Measurements from ENCODE around the gene BYSL.

The BYSL gene, protein sequence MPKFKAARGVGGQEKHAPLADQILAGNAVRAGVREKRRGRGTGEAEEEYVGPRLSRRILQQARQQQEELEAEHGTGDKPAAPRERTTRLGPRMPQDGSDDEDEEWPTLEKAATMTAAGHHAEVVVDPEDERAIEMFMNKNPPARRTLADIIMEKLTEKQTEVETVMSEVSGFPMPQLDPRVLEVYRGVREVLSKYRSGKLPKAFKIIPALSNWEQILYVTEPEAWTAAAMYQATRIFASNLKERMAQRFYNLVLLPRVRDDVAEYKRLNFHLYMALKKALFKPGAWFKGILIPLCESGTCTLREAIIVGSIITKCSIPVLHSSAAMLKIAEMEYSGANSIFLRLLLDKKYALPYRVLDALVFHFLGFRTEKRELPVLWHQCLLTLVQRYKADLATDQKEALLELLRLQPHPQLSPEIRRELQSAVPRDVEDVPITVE

DNA sequence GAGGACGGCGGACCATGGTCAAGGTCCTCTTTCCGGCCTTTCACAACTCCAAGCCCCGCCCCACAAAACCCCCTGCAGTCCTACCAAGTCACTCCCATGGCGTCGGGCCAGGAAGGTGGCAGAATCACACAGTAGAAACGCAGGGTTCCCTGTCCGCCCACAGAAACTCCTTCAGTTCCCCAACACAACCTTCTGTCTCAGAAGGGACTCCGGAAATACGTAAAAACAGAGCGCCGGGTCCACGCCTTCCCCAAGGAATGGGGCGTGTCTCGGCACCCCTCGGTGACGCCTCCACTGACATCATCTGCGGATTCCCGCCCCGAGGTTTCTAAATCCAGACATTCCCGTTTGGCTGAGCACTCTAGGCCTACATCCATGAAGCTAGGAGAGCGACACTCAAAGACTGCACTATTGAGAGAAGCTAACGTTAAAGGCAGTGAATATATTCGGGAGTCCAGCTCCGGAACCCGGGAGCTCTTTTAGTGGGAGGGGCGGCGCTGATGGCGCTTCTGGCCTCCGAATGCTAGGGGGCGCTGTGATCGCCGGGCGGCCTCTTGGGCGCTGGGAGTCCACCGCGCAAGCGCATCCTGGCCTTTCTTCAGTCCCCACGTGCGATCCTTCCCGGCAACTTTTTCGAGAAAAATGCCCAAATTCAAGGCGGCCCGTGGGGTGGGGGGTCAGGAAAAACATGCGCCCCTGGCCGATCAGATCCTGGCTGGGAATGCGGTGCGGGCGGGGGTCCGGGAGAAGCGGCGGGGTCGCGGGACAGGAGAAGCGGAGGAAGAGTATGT lies at the start of gene BYSL, which contains the start of gene MED20:
Gene BYSL, plus strand, starts transcription at position 579 of the 791 bp plus-strand sequence. Its CDS starts 64 bp downstream, at position 643.
Gene MED20, minus strand, starts transcription at position 219 of the 791 bp plus-strand sequence. Its CDS starts 121 bp downstream, at position 98.
- H3K4me3 ChIP-seq (ENCODE audit: low read length): peak within 1 kb of the TSS; percentile 66
- no peaks in the 10 kb centered on the region for H3K27me3 ChIP-seq (ENCODE audit: control insufficient read depth, insufficient read depth, low read length)
- H3K4me1 ChIP-seq (ENCODE audit: control insufficient read depth, insufficient read depth, low read length): peaks cover 25% of the 10 kb centered on the region
- H3K9me3 ChIP-seq (ENCODE audit: control insufficient read depth, low read length): no peaks in the 10 kb centered on the region
- peak within 1 kb of the TSS; percentile 95 for H3K9ac ChIP-seq (ENCODE audit: low read length)
- H3K36me3 ChIP-seq (ENCODE audit: control insufficient read depth, insufficient read depth, low read length): no peaks in the 10 kb centered on the region

DNA sequence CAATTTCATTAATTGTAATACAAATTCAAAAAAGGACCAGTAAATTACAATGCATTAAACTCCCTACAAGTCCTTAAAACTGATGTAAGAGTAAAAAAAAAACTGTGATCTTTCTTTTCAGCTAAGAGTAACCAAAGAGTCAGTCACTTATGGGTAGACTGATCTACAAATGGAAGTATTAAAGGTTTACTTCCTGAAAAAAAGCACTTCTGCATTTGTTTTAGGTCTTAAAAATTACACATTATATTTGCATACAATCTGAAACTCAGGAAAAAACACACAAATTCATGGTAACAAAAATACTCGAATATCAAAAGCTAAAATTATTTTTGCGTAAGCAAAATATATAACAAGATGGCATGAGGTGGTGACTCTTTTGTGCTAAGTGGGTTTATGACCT lies 49.6 kb upstream of the BYSL start:
- no peaks in the 10 kb centered on the region for H3K4me1 ChIP-seq (ENCODE audit: control insufficient read depth, insufficient read depth, low read length)
- no peaks in the 10 kb centered on the region for H3K27me3 ChIP-seq (ENCODE audit: control insufficient read depth, insufficient read depth, low read length)
- no peaks in the 10 kb centered on the region for H3K9me3 ChIP-seq (ENCODE audit: control insufficient read depth, low read length)
- H3K9ac ChIP-seq (ENCODE audit: low read length): no peak overlapping the region
- H3K36me3 ChIP-seq (ENCODE audit: control insufficient read depth, insufficient read depth, low read length): no peaks in the 10 kb centered on the region
- H3K4me3 ChIP-seq (ENCODE audit: low read length): no peak overlapping the region

DNA sequence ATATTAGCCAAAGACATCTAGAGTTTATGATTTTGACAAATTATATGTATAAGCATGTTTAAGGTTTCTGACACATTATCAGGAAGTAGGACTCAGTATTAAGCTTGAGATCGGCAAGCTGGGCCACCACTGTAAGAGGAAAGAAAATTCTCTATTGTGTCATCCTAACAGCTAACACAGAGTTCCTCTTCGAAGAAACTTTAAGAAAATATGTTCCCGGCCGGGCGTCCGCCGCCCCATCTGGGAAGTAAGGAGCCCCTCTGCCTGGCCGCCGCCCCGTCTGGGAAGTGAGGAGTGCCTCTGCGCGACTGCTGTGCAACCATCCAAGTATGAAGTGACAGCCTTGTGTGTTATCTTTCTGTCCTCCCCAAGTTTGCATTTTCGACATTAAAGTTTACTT lies 49.2 kb upstream of the BYSL start:
- H3K4me1 ChIP-seq (ENCODE audit: control insufficient read depth, insufficient read depth, low read length): no peaks in the 10 kb centered on the region
- H3K27me3 ChIP-seq (ENCODE audit: control insufficient read depth, insufficient read depth, low read length): no peaks in the 10 kb centered on the region
- H3K9ac ChIP-seq (ENCODE audit: low read length): no peak overlapping the region
- no peaks in the 10 kb centered on the region for H3K9me3 ChIP-seq (ENCODE audit: control insufficient read depth, low read length)
- H3K36me3 ChIP-seq (ENCODE audit: control insufficient read depth, insufficient read depth, low read length): no peaks in the 10 kb centered on the region
- no peak overlapping the region for H3K4me3 ChIP-seq (ENCODE audit: low read length)

DNA sequence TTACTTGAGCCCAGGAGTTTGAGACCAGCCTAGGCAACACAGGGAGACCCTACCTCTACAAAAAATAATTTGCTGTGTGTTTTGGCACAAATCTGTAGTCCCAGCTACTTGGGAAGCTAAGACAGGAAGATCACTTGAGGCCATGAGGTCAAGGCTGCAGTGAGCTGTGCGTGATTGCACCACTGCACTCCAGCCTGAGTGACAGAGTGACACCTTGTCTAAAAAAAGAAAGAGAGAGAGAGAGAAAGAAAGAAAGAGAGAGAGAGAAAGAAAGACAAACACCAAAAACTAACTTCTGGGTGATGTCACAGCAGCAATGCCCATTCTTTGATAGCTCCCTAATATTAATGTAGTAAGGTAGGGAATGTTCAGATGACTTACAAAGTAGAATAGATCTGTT lies 46.6 kb upstream of the BYSL start:
- H3K36me3 ChIP-seq (ENCODE audit: control insufficient read depth, insufficient read depth, low read length): no peaks in the 10 kb centered on the region
- H3K9me3 ChIP-seq (ENCODE audit: control insufficient read depth, low read length): no peaks in the 10 kb centered on the region
- no peaks in the 10 kb centered on the region for H3K27me3 ChIP-seq (ENCODE audit: control insufficient read depth, insufficient read depth, low read length)
- H3K9ac ChIP-seq (ENCODE audit: low read length): no peak overlapping the region
- H3K4me3 ChIP-seq (ENCODE audit: low read length): no peak overlapping the region
- H3K4me1 ChIP-seq (ENCODE audit: control insufficient read depth, insufficient read depth, low read length): no peaks in the 10 kb centered on the region

DNA sequence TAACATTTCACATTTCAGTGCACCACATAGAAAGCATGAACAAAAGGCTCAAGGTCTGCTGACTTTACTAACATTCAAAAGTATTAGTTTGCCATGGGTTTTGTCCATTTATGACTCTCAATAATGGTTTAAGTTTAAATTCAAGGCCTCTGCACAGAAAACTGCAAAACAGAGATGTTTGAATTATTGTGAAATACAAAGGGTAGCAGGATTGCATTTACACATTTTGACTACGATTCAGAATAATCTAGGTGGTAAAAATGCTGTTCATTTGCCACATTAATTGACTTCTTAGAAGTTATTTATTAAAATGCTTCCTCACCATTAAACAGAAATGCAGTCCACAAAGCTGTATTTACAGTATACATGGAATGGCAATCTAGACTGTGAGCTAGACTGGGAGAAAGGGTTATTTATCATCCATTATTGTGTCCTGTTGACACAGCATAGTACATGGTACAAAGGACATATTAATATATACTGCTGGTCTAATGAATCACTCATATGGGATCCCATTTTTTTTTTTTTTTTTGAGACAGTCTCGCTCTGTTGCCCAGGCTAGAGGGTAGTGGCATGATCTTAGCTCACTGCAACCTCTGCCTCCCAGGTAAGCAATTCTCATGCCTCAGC lies 44.1 kb upstream of the BYSL start:
- Histone ChIP-seq H3K9me3 (ENCODE audit: control insufficient read depth, low read length) (no peaks in the 10 kb centered on the region), H3K27me3 (ENCODE audit: control insufficient read depth, insufficient read depth, low read length) (no peaks in the 10 kb centered on the region), H3K4me3 (ENCODE audit: low read length) (no peak overlapping the region), H3K4me1 (ENCODE audit: control insufficient read depth, insufficient read depth, low read length) (no peaks in the 10 kb centered on the region), H3K36me3 (ENCODE audit: control insufficient read depth, insufficient read depth, low read length) (no peaks in the 10 kb centered on the region), H3K9ac (ENCODE audit: low read length) (no peak overlapping the region)

DNA sequence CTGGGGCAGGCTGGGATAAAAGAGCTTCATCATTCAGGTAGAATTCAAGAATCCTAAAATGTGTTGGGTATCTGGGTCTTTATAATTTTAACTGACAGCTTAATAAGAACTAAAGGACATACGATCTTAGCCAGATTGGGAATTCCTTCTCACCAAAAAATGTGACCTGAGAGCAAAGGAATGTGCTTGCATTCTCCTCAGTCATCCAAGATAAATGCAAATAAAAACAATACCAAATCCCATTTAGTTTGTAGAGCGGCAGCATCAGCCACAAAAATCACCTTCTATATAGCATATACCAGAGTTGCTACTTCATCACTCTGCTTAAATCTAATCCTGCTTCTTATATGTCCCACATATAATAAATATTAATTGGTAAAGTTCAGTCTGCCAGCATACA lies 43.1 kb upstream of the BYSL start:
- Histone ChIP-seq H3K4me3 (ENCODE audit: low read length) (no peak overlapping the region), H3K36me3 (ENCODE audit: control insufficient read depth, insufficient read depth, low read length) (no peaks in the 10 kb centered on the region), H3K4me1 (ENCODE audit: control insufficient read depth, insufficient read depth, low read length) (no peaks in the 10 kb centered on the region), H3K9ac (ENCODE audit: low read length) (no peak overlapping the region), H3K9me3 (ENCODE audit: control insufficient read depth, low read length) (no peaks in the 10 kb centered on the region), H3K27me3 (ENCODE audit: control insufficient read depth, insufficient read depth, low read length) (no peaks in the 10 kb centered on the region)

DNA sequence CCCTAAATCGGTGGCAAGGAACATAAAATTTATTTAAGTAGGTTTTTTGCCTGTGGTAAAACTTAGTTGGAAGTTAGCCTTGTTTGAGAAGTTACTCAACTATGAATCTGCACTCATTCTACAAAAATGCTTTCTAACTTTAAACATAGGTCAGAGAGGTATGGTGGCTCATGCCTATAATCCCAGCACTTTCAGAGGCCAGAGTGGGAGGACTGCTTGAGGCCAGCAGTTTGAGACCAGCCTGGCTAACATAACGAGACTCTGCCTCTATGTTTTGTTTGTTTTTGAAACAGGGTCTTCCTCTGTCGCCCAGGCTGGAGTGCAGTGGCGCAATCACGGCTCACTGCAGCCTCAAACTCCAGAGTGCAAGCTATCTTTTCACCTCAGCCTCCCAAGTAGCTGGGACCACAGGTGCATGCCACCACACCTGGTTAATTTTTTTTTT lies 42.3 kb upstream of the BYSL start:
- H3K27me3 ChIP-seq (ENCODE audit: control insufficient read depth, insufficient read depth, low read length): no peaks in the 10 kb centered on the region
- no peak overlapping the region for H3K9ac ChIP-seq (ENCODE audit: low read length)
- no peaks in the 10 kb centered on the region for H3K9me3 ChIP-seq (ENCODE audit: control insufficient read depth, low read length)
- H3K4me1 ChIP-seq (ENCODE audit: control insufficient read depth, insufficient read depth, low read length): no peaks in the 10 kb centered on the region
- H3K4me3 ChIP-seq (ENCODE audit: low read length): no peak overlapping the region
- no peaks in the 10 kb centered on the region for H3K36me3 ChIP-seq (ENCODE audit: control insufficient read depth, insufficient read depth, low read length)

DNA sequence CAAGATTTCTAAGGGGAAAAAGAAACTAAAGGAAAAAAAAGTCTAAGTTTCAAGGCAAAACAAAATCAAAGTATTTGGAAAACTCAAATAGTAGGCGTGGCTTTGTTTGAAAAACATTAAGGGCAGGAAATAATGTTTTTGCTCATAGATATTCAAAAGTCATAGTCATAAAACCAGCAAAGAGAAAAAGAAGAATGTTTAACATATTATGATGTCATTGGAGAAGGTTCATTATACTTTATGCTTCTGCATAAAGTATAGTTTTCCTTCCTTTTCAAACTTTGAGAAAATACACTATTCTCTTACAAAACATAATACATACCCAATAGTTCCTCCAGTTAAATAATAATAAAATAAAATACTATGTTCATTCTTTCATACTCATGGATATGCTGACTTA lies 39.8 kb upstream of the BYSL start:
- Histone ChIP-seq H3K36me3 (ENCODE audit: control insufficient read depth, insufficient read depth, low read length) (no peaks in the 10 kb centered on the region), H3K9me3 (ENCODE audit: control insufficient read depth, low read length) (no peaks in the 10 kb centered on the region), H3K27me3 (ENCODE audit: control insufficient read depth, insufficient read depth, low read length) (no peaks in the 10 kb centered on the region), H3K9ac (ENCODE audit: low read length) (no peak overlapping the region), H3K4me3 (ENCODE audit: low read length) (no peak overlapping the region), H3K4me1 (ENCODE audit: control insufficient read depth, insufficient read depth, low read length) (no peaks in the 10 kb centered on the region)

DNA sequence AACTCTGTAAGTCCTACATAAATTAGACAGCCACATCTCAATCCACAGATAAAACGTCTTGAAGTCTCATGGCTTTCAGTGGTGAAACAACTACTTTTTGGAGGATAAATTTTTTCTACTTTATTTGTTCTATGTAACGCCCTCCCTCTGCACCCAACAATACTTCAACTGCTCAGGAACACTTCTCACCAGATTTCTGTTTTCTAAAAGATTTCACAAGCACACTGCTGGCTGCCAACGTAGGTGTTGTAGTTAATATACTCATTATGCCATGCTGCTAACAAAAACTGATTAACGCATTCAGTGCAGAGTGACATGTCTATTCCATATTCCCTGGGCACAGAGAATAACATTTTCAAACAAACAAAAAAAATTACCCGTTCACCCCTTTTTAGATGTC lies 36.3 kb upstream of the BYSL start:
- no peaks in the 10 kb centered on the region for H3K4me1 ChIP-seq (ENCODE audit: control insufficient read depth, insufficient read depth, low read length)
- H3K27me3 ChIP-seq (ENCODE audit: control insufficient read depth, insufficient read depth, low read length): no peaks in the 10 kb centered on the region
- no peaks in the 10 kb centered on the region for H3K9me3 ChIP-seq (ENCODE audit: control insufficient read depth, low read length)
- no peak overlapping the region for H3K9ac ChIP-seq (ENCODE audit: low read length)
- no peak overlapping the region for H3K4me3 ChIP-seq (ENCODE audit: low read length)
- no peaks in the 10 kb centered on the region for H3K36me3 ChIP-seq (ENCODE audit: control insufficient read depth, insufficient read depth, low read length)

DNA sequence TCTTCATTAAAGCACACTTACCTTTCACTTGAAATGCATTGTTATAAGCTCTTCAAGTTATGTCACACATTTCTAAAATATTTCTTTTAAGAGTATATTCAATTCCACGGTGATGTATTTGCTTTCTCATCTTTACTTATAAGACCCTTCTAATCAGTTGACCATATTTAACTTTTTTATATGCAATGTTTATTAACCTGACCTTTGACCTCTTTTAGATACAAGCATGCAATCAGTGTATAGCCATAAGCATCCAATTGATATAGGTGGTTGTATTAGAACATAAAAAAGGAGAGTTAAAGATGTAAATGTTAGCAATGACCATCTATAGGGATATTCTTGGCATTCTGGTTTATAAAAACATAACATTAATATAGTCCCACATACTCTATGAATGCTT lies 35.4 kb upstream of the BYSL start:
- no peaks in the 10 kb centered on the region for H3K9me3 ChIP-seq (ENCODE audit: control insufficient read depth, low read length)
- H3K4me1 ChIP-seq (ENCODE audit: control insufficient read depth, insufficient read depth, low read length): no peaks in the 10 kb centered on the region
- H3K36me3 ChIP-seq (ENCODE audit: control insufficient read depth, insufficient read depth, low read length): no peaks in the 10 kb centered on the region
- no peak overlapping the region for H3K9ac ChIP-seq (ENCODE audit: low read length)
- no peak overlapping the region for H3K4me3 ChIP-seq (ENCODE audit: low read length)
- H3K27me3 ChIP-seq (ENCODE audit: control insufficient read depth, insufficient read depth, low read length): no peaks in the 10 kb centered on the region

DNA sequence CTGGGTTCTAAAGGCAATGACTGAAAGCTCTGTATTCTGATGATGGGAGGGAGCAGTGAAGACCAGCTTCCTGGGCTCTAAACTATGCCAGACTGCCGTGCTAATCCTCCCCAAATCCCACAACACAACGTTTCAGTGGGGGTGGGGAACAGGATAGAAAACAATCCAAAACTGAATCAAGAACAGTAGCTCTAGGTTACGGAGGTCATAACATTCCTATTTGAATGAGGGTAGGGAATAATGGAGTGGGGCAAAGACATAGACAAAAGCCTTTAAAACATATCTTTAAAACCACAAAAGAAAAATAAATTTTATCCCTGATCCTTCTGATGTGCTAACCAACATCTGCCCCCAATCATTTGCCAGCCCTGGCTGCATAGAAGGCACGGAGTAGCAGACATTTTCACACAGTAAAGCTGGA lies 34.0 kb upstream of the BYSL start:
- Histone ChIP-seq H3K9me3 (ENCODE audit: control insufficient read depth, low read length) (no peaks in the 10 kb centered on the region), H3K36me3 (ENCODE audit: control insufficient read depth, insufficient read depth, low read length) (no peaks in the 10 kb centered on the region), H3K27me3 (ENCODE audit: control insufficient read depth, insufficient read depth, low read length) (no peaks in the 10 kb centered on the region), H3K9ac (ENCODE audit: low read length) (no peak overlapping the region), H3K4me1 (ENCODE audit: control insufficient read depth, insufficient read depth, low read length) (no peaks in the 10 kb centered on the region), H3K4me3 (ENCODE audit: low read length) (no peak overlapping the region)
